K562 (cell line): Measurements from ENCODE around the gene SNX9. TPM values are rescaled to one million over a fixed set of nuclear protein-coding genes. Genes with fewer than 3 reads are reported as not detected.

ENCODE experiments used
- ATAC-seq: fragments of 200-7000 bp; cut with Tn5 transposase; 3 replicates; pipeline ENCODE4 v1.9.1; 2020; ENCODE audit warnings: moderate library complexity
- BruUV-seq: library from RNA; stranded (reverse); fragments of 400-500 nt; replicated peaks from 2 replicates; lab custom pipeline; 2021; lab: Mats Ljungman, UMichigan
- CTCF ChIA-PET: fragments of 300-600 bp; formaldehyde crosslinking; extraction: SDS; loops from one replicate; lab custom pipeline; 2021; ENCODE audit warnings: low intra/inter-chr PET ratio; lab: Yijun Ruan, JAX
- POLR2A ChIA-PET: fragments of 300-600, 350-650 bp; sonication (Branson Sonifier 250); formaldehyde crosslinking; extraction: SDS; loops from one replicate; lab custom pipeline; 2021; ENCODE audit warnings: antibody characterized with exemption, inconsistent platforms; lab: Yijun Ruan, JAX
- DNase-seq, 4 experiments: peaks; one replicate each; pipeline versions ENCODE4 v3.0.0 to v3.0.0-alpha.2; 2011 to 2018; ENCODE audit warnings: low spot score in 3 of 4, mixed read lengths in 3 of 4; ENCODE audit errors: extremely low read depth in 1 of 4
- FAIRE-seq: peaks from 2 replicates; lab custom pipeline; 2011; peaks lifted over from hg19 to GRCh38; lab: Jason Lieb, UNC
- H2AFZ ChIP-seq: 2 replicates; pipeline ENCODE4 v1.6.0; 2011; ENCODE audit warnings: low read depth, low read length, control low read depth, inconsistent platforms
- H3K27ac ChIP-seq: fragments of 200-600 bp; 3 replicates; pipeline ENCODE4 v1.8.0; 2011; ENCODE audit warnings: low read depth, mild to moderate bottlenecking, control low read depth, inconsistent platforms, low read length, moderate library complexity, mixed read lengths; ENCODE audit errors: extremely low read depth
- H3K27me3 ChIP-seq, 2 experiments: fragments of 300-600 bp in 1 of 2; 2 replicates in 1 of 2; 3 replicates in 1 of 2; pipeline versions ENCODE4 v1.6.0 to v1.8.0; 2011; ENCODE audit warnings: inconsistent platforms in 2 of 2, low read length in 2 of 2, mild to moderate bottlenecking in 1 of 2, mixed read lengths in 1 of 2, moderate library complexity in 1 of 2; ENCODE audit not compliant: control insufficient read depth in 2 of 2, insufficient read depth in 2 of 2
- H3K36me3 ChIP-seq: fragments of 300-600 bp; 3 replicates; pipeline ENCODE4 v1.8.0; 2011; ENCODE audit warnings: mild to moderate bottlenecking, low read length, inconsistent platforms; ENCODE audit not compliant: control insufficient read depth, insufficient read depth
- H3K4me1 ChIP-seq, 2 experiments: fragments of 200-600 bp in 1 of 2; replicated peaks in 1 of 2; 2 replicates in 1 of 2; 3 replicates in 1 of 2; pipeline versions ENCODE4 v1.5.1 to v1.8.0; 2011; ENCODE audit warnings: inconsistent platforms in 2 of 2, low read length in 2 of 2, mild to moderate bottlenecking in 1 of 2, mixed read lengths in 1 of 2, moderate library complexity in 1 of 2; ENCODE audit not compliant: control insufficient read depth in 2 of 2, insufficient read depth in 2 of 2
- H3K4me2 ChIP-seq: 2 replicates; pipeline ENCODE4 v1.6.1; 2011; ENCODE audit warnings: low read length, control low read depth, inconsistent platforms, mixed read lengths; ENCODE audit not compliant: insufficient read depth
- H3K4me3 ChIP-seq: fragments of 200-600 bp; sonication (generic), shearing (Covaris generic); 2 replicates; pipeline ENCODE4 v1.5.1; 2016; ENCODE audit warnings: control low read depth, inconsistent platforms
- H3K79me2 ChIP-seq: fragments of 200-600 bp; 3 replicates; pipeline ENCODE4 v1.8.0; 2011; ENCODE audit warnings: low read length, inconsistent platforms; ENCODE audit not compliant: control insufficient read depth, insufficient read depth
- H3K9ac ChIP-seq, 2 experiments: 2 replicates each; pipeline versions ENCODE4 v1.6.0 to v1.6.1; 2011; ENCODE audit warnings: low read depth in 2 of 2, low read length in 2 of 2, control low read depth in 1 of 2, inconsistent platforms in 1 of 2, mild to moderate bottlenecking in 1 of 2, mixed read lengths in 1 of 2; ENCODE audit not compliant: insufficient read depth in 1 of 2
- H3K9me1 ChIP-seq: one replicate; pipeline ENCODE4 v1.6.0; 2011; ENCODE audit warnings: inconsistent platforms, mild to moderate bottlenecking, low read length, moderate library complexity; ENCODE audit not compliant: control insufficient read depth, insufficient read depth
- H3K9me3 ChIP-seq: replicated peaks from 2 replicates; pipeline ENCODE4 v1.5.1; 2011; ENCODE audit warnings: low read depth, low read length, inconsistent platforms; ENCODE audit not compliant: control insufficient read depth, insufficient read depth
- H4K20me1 ChIP-seq: replicated peaks from 2 replicates; pipeline ENCODE4 v1.6.1; 2011; ENCODE audit warnings: low read length, inconsistent platforms, mixed read lengths; ENCODE audit not compliant: control insufficient read depth, insufficient read depth
- ATF7 ChIP-seq: fragments of 450-650 bp; IDR thresholded peaks from 2 replicates; pipeline ENCODE4 v1.7.1; 2014; ENCODE audit warnings: mild to moderate bottlenecking, moderate library complexity
- CHCHD3 ChIP-seq: fragments of 250-450 bp; sonication (Bioruptor Pico); IDR thresholded peaks from 2 replicates; pipeline ENCODE4 v2.1.2; 2022; ENCODE audit warnings: mild to moderate bottlenecking
- FOXM1 ChIP-seq, 2 experiments: fragments of 450-650 bp in 1 of 2; sonication (generic) in 1 of 2; formaldehyde crosslinking in 1 of 2; IDR thresholded peaks; 2 replicates each; pipeline versions ENCODE4 v1.6.1 to v1.9.0; 2017 to 2022; ENCODE audit warnings: low read depth in 2 of 2, mild to moderate bottlenecking in 2 of 2, missing genetic modification reagents in 1 of 2, moderate library complexity in 1 of 2
- GTF2A2 ChIP-seq: IDR thresholded peaks from 2 replicates; pipeline ENCODE4 v1.6.1; 2016; ENCODE audit warnings: mild to moderate bottlenecking, missing genetic modification characterization, missing compliant biosample characterization
- JUN ChIP-seq, 2 experiments: sonication (generic) in 1 of 2; formaldehyde crosslinking in 1 of 2; IDR thresholded peaks; 2 replicates each; pipeline versions ENCODE4 v1.6.1 to v1.8.0; 2012 to 2022; ENCODE audit warnings: borderline replicate concordance in 2 of 2, mild to moderate bottlenecking in 2 of 2, improper control_type of control experiment in 1 of 2, low read depth in 1 of 2, low read length in 1 of 2, missing genetic modification reagents in 1 of 2
- KAT7 ChIP-seq: sonication (generic); formaldehyde crosslinking; IDR thresholded peaks from 2 replicates; pipeline ENCODE4 v1.8.0; 2022; ENCODE audit warnings: missing genetic modification reagents, mild to moderate bottlenecking, borderline replicate concordance
- NR2C2 ChIP-seq, 2 experiments: fragments of 200-800 bp in 1 of 2; sonication (Bioruptor generic) in 1 of 2; sonication (generic) in 1 of 2; formaldehyde crosslinking in 1 of 2; IDR thresholded peaks; 2 replicates each; pipeline versions ENCODE4 v1.6.1 to v1.8.0; 2016 to 2022; ENCODE audit warnings: mild to moderate bottlenecking in 1 of 2, missing compliant biosample characterization in 1 of 2, missing genetic modification characterization in 1 of 2, missing genetic modification reagents in 1 of 2
- RERE ChIP-seq: sonication (generic); formaldehyde crosslinking; IDR thresholded peaks from 2 replicates; pipeline ENCODE4 v1.8.0; 2023; ENCODE audit warnings: missing genetic modification reagents, mild to moderate bottlenecking, borderline replicate concordance
- TEAD4 ChIP-seq, 2 experiments: sonication (generic) in 1 of 2; formaldehyde crosslinking in 1 of 2; IDR thresholded peaks; 2 replicates each; pipeline versions ENCODE4 v1.6.1 to v1.8.0; 2012 to 2022; ENCODE audit warnings: borderline replicate concordance in 1 of 2, inconsistent platforms in 1 of 2, low read length in 1 of 2, mild to moderate bottlenecking in 1 of 2, missing genetic modification reagents in 1 of 2
- U2AF1 ChIP-seq: fragments of 200-400 bp; formaldehyde crosslinking; optimal IDR thresholded peaks from 2 replicates; pipeline ENCODE3; 2017; ENCODE audit warnings: mild to moderate bottlenecking, low read depth, low read length, moderate library complexity
- ZC3H11A ChIP-seq: IDR thresholded peaks from 2 replicates; pipeline ENCODE4 v1.6.1; 2012; ENCODE audit warnings: low read depth, low read length, improper control_type of control experiment
- ZNF511 ChIP-seq: sonication (generic); formaldehyde crosslinking; IDR thresholded peaks from 2 replicates; pipeline ENCODE4 v1.8.0; 2022; ENCODE audit warnings: mild to moderate bottlenecking, missing genetic modification reagents
- WGBS: fragments of 100-300 bp; shearing (Covaris generic); methylation state at CpG from one replicate; pipeline ENCODE4 v1.1.6; 2016; ENCODE audit warnings: low coverage, mixed read lengths; ENCODE audit not compliant: insufficient coverage; ENCODE audit errors: missing lambda C conversion rate; 5-methylcytosine and 5-hydroxymethylcytosine counted together
- in situ Hi-C: fragments of 300-500 bp; cut with MboI; formaldehyde crosslinking; loops from 4 replicates; pipeline ENCODE4 v1.15.0; 2018; ENCODE audit warnings: inconsistent platforms, mixed read lengths
- intact Hi-C: fragments of 100-400 bp; cut with micrococcal nuclease; formaldehyde crosslinking; loops from 2 replicates; pipeline ENCODE4 v1.14.2; 2022
- polyA plus RNA-seq, 8 experiments: library from polyadenylated mRNA; depleted of rRNA in 4 of 8; stranded (reverse) in 5 of 8; unstranded in 3 of 8; fragments of >200 nt; fragmentation: Nextera tagmentation in 2 of 8; fragmentation: Illumina TruSeq in 1 of 8; extraction: Ambion mirVana in 2 of 8; extraction: Trizol in 1 of 8; gene quantifications; 2 replicates each; pipeline versions ENCODE4 v1.2.1 to v1.2.3, GENCODE V29; 2011 to 2014; ENCODE audit warnings: inconsistent platforms in 1 of 8, missing spikeins in 1 of 8
- total RNA-seq, 7 experiments: library from RNA; depleted of rRNA in 6 of 7; stranded (reverse); fragments of >200 nt in 6 of 7; fragmentation: Illumina TruSeq in 2 of 7; extraction: Trizol in 2 of 7; gene quantifications; 2 replicates each; pipeline versions ENCODE4 v1.2.1 to v1.2.3, GENCODE V29; 2011 to 2021; ENCODE audit warnings: low replicate concordance in 1 of 7

The SNX9 gene
- total and polyA plus RNA-seq, 9 of the 15 experiments (the other 6 are each of a cell fraction or from before 2014, with no cell fraction given): 6.0 to 81.7 (median 57.1) TPM

- intact Hi-C loops (no loop called here), in situ Hi-C loops (no loop called here)
- TF ChIP-seq TEAD4 (IDR thresholded peaks at IDR 0.05; ENCODE audit: low read length) (no peak), TEAD4 (CRISPR knock-in tag; IDR thresholded peaks at IDR 0.05; ENCODE audit: borderline replicate concordance) (no peak), CHCHD3 (CRISPR knock-in tag) (no peak), KAT7 (CRISPR knock-in tag) (no peak), U2AF1 (no peak), GTF2A2 (tag) (no peak), ZC3H11A (no peak), JUN (IDR thresholded peaks at IDR 0.05; ENCODE audit: borderline replicate concordance, low read depth, low read length) (no peak), JUN (CRISPR knock-in tag; IDR thresholded peaks at IDR 0.05; ENCODE audit: borderline replicate concordance) (no peak), ATF7 (no peak), NR2C2 (CRISPR knock-in tag; IDR thresholded peaks at IDR 0.05) (no peak), NR2C2 (tag; IDR thresholded peaks at IDR 0.05) (no peak), FOXM1 (IDR thresholded peaks at IDR 0.05; ENCODE audit: low read depth) (no peak), FOXM1 (CRISPR knock-in tag; IDR thresholded peaks at IDR 0.05; ENCODE audit: low read depth) (no peak), ZNF511 (no peak), RERE (CRISPR knock-in tag) (no peak)
- Histone ChIP-seq H4K20me1 (peaks cover 29% of the 10 kb centered on the region; the same call in 1 of the 2 replicates), H3K36me3 (peaks cover 5% of the 10 kb centered on the region; the same call in 1 of the 3 replicates), H3K9ac (peak overlapping the region in 1 of 2 experiments; percentile 31; a peak in 1 of 4 replicates), H3K79me2 (peaks cover 78% of the 10 kb centered on the region), H3K9me3 (no peaks in the 10 kb centered on the region), H3K4me3 (no peak overlapping the region), H2AFZ (no peak overlapping the region), H3K27ac (no peak overlapping the region), H3K9me1 (peaks cover 6% of the 10 kb centered on the region), H3K4me2 (no peak overlapping the region), H3K27me3 (no peaks in the 10 kb centered on the region), H3K4me1 (peaks cover 23 to 28% of the 10 kb centered on the region in 2 experiments)
- WGBS: 79% methylated on average over 11 of the region's 11 CpGs
- DNase-seq: no peak
- no peak for FAIRE-seq
- POLR2A ChIA-PET: interaction anchor here (0.6 to 1.4 kb wide), 4 partner anchors 10 to 42 kb away, joined by 3 to 4 read pairs (median 3); no protein-coding TSS in a partner anchor
- CTCF ChIA-PET: no interaction called here
- no TSS peak for BruUV-seq
- ATAC-seq: no peak
Measured at GRCh38 chr6:157991067-157991432, 168.0 kb downstream of the SNX9 start.
